Ureter (tissue), 1 donor: ENCODE results near the gene NLRC5. TPM values are rescaled to one million over a fixed set of nuclear protein-coding genes. Genes with fewer than 3 reads are reported as not detected.

Experiments used
- DNase-seq: peaks from one replicate; pipeline ENCODE4 v3.0.0-alpha.2; 2020; ENCODE audit warnings: low spot score
- total RNA-seq: library from RNA; stranded (reverse); gene quantifications from one replicate; pipeline ENCODE4 v1.2.4, GENCODE V29; 2023
- donor health status: DM: yes; HTN: yes; CAD: no.

NLRC5 gene
- total RNA-seq, 1 donor from 2014 or later: 50.1 TPM

DNA sequence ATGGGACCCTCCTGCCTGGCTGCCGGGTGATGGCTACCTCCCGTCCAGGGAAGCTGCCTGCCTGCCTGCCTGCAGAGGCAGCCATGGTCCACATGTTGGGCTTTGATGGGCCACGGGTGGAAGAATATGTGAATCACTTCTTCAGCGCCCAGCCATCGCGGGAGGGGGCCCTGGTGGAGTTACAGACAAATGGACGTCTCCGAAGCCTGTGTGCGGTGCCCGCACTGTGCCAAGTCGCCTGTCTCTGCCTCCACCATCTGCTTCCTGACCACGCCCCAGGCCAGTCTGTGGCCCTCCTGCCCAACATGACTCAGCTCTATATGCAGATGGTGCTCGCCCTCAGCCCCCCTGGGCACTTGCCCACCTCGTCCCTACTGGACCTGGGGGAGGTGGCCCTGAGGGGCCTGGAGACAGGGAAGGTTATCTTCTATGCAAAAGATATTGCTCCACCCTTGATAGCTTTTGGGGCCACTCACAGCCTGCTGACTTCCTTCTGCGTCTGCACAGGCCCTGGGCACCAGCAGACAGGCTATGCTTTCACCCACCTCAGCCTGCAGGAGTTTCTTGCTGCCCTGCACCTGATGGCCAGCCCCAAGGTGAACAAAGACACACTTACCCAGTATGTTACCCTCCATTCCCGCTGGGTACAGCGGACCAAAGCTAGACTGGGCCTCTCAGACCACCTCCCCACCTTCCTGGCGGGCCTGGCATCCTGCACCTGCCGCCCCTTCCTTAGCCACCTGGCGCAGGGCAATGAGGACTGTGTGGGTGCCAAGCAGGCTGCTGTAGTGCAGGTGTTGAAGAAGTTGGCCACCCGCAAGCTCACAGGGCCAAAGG, 36.8 kb downstream of the NLRC5 start:
- no peak for DNase-seq

DNA sequence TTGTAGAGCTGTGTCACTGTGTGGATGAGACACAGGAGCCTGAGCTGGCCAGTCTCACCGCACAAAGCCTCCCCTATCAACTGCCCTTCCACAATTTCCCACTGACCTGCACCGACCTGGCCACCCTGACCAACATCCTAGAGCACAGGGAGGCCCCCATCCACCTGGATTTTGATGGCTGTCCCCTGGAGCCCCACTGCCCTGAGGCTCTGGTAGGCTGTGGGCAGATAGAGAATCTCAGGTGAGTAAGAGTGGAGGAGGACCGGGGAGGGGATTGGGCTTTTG, 37.4 kb downstream of the NLRC5 start:
- no peak for DNase-seq

- DNase-seq: no peak
Observed at GRCh38 chr16:57027067-57027466, 37.7 kb downstream of the NLRC5 start.

GRCh38 chr16:57028086-57028485, 38.7 kb downstream of the NLRC5 start:
- DNase-seq: no peak

- DNase-seq: no peak
Observed at GRCh38 chr16:57029161-57030160, 40.1 kb downstream of the NLRC5 start.

- no peak for DNase-seq
Observed at GRCh38 chr16:57030346-57030902, 41.1 kb downstream of the NLRC5 start.

DNA sequence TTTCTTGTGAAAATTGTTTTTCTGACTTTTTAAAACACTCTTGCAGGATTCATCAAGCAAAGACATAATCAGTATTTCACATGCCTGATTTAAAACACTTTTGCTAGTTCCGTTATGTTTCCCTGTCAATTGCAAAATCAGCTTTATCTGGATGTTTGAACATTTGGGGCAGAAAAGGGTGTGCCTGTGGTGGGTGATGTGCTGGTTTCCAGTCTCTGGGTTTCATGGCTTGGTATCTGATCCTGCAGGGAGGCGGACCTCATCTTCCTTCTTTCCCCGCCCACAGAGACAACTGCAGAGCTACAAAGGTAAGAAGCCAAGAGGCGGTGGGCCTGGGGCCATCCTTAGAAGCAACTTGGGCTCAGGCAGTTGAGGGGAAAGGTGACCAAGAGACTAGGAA, 41.8 kb downstream of the NLRC5 start:
- DNase-seq: no peak

GRCh38 chr16:57032346-57032745, 43.0 kb downstream of the NLRC5 start:
- no peak for DNase-seq

DNA sequence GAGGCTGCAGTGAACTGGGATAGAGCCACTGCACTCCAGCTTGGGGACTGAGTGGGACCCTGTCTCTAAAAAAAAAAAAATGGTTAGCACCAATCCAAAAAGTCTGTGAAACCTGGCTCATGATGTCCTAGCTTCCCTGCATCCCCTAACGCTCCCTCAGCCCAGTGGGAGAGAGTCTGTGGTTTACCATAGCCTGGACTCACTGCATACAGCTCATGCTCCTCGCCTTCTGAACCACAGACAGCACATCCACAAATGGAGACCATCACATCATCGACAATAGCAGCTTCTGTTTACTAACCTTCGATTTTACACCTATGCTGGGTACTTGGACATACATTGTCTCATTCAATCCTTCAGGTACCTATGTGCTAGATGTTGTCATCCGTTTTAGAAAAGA, 43.6 kb downstream of the NLRC5 start:
- no peak for DNase-seq

GRCh38 chr16:57036315-57036714, 47.0 kb downstream of the NLRC5 start:
- DNase-seq: no peak

DNA sequence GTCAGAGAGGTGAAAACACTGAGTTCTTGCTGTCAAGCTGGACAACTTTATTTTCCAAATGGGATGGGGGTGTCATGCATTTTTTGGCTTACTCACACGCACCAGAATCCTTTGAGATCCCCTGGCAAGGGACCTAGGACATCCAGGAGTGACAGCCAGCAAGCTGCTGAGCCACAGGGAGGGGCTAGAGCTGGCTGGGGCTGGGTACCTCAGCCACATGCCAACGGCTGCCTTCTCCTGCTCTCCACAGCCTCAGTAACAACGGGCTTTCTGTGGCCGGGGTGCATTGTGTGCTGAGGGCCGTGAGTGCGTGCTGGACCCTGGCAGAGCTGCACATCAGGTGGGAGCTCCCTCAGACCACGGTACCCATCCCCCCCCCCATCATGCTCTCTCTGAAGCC, 47.6 kb downstream of the NLRC5 start:
- no peak for DNase-seq

DNA sequence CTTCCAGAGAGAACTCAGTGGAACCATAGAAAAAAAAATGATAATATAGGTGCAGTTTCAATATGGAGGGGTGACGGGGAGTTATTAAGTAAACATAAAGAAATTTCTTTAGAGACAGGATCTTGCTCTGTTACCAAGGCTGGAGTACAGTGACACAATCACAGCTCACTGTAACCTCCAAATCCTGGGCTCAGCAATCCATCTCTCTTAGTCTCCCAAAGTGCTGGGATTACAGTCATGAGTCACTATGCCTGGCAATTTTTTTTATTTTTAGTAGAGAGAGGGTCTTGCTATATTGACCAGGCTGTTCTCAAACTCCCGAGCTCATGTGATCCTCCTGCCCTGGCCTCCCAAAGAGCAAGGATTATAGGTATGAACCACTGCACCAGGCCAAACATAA, 48.8 kb downstream of the NLRC5 start:
- DNase-seq: no peak

- DNase-seq: no peak
Observed at GRCh38 chr16:57039148-57039812, 49.9 kb downstream of the NLRC5 start.

DNA sequence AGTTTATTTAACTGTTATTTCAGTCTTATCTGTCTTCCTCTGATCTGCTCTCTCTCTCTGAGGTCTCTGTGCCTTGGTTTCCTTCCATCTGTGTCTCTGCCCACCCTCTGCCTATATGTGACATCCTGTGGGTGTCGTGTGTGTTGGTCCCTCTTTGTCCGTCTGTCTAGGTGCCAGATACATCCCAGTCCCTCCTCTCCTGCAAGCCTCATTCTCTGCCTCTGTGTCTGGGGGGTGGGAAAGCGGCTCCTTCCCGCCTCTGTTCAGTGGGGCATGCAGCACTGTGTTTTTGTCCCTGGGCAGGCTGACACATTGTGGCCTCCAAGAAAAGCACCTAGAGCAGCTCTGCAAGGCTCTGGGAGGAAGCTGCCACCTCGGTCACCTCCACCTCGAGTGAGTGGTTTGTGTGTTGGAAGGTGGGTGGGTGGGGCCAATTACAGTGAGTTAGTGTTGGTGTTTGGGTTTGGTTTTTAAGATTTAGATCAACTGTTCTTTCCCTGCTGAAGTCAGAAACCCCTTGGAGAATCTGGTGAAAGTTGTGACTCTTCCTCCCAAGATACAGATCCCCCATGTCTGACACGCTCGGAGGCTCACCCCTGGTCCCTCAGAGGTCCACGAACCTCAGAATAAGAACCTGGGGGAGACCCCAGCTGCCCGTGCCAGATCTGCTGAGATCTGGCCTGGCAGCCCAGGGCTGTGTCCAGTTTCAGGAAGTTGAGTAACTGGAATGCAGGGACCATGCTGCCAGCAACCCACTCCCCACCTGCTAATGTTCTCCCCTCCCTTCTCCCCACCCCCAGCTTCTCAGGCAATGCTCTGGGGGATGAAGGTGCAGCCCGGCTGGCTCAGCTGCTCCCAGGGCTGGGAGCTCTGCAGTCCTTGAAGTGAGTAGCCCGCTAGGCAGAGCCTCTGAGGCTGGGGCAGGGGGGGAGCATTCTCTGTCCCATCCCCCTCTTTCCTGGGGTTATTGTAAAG, 52.1 kb downstream of the NLRC5 start:
- no peak for DNase-seq

DNA sequence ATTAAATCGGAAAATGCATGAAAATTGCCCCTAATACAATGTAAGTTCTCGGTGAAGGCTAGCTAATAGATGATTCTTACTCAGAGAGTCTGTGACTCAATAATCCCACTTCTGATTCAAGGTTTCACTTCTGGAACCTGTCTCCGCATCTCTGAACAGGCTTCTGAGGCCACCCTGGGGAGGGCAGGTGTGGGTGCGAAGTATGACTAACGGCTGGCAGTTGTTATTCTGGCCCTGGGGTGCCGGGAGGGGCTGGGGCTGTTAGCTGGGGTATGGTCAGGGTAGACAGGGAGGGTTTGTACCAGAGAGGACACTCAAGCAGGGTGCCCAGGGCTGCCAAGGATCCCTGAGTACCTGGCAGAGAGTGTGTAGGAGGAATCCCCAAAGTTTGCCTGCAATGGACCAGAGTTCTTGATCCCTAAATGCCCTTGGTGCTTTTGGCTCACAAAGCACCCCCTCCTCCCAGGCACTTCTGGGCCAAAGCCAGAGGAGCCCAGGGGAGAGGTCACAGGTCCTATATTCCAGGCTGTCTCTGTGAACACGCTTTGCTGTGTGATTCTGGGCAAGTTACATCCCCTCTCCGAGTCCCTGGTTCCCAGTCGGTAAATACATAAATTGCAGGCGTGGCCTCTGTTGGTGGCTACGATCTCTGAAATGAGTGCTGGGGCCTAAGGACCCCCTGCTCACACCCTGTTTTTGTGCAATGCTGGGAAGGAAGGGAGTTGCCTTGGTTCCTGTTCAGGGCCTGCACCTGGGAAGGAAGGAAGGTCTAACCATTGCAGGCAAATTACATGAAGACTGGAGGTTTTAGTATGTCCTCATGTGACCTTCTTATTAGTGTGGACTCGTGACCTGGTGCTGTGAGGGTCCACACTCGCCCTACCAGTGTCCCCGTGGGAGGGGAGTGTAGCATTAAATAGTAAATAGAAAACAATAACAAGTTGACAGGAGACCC, 53.1 kb downstream of the NLRC5 start:
- DNase-seq: no peak

- no peak for DNase-seq
Observed at GRCh38 chr16:57043248-57043647, 53.9 kb downstream of the NLRC5 start.

- DNase-seq: no peak
Observed at GRCh38 chr16:57044931-57045693, 55.8 kb downstream of the NLRC5 start.

DNA sequence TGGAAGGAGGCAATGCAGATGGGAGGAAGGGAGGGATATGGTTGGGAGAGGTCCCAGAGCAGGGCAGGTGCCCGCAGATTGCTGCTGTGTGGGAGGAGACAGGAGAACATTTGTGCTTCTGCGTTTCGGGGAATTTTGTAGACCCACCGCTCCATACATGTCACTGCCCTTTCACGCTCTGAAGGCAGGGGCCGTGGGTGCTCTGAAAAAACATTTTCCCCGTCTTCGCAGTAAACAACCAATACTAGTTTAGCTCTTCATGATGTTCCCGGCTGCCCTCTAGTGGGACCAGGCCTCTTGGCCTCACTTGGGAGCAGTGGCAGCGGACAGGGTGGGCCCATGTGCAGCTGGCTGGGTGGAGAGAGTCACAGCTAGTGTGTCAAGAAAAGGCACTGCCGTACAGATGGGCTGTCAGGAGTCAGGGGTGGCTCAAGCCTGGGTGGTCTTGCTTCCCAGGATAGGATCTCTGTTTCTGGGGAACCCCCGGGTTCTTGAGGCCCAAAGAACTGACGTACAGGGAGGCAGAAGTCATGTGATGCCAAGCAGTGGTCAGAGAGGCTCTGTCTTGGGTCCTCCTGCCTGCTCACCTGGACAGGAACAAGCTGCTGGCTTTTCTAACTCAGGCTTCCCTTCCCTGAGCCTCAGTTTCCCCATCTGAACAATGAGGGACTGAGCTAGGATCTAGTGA, 56.5 kb downstream of the NLRC5 start:
- peak; percentile 71 for DNase-seq
